ENCODE data around the gene ARHGAP15.

ARHGAP15 gene

DNA sequence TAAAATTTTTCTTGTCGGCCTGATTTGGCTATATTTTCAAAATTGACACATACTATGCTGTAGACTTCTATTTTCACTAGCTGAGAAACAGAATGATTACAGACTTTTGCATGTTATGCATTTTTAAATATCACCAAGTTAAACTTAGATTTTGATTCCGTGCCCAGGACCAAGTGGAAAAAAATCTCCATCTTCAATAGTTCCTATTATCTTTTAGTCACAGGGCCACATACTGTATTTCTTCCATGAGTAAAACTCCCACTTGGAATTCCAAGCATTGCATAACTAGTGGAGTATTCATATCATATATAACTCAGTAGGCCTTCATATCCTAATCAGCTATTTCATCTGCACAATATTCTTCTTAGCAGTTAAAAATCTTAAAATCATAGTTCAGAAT, 470.9 kb downstream of the ARHGAP15 start:
- DNase-seq (ENCODE audit: low read depth in 1 of 2, low spot score in 1 of 2) = no peak
- no peak for TF ChIP-seq SPI1 (IDR thresholded peaks at IDR 0.05; ENCODE audit: borderline replicate concordance, low read depth)
- TF ChIP-seq CTCF (IDR thresholded peaks at IDR 0.05; ENCODE audit: insufficient read depth, low read length) = no peak
- TF ChIP-seq POLR2AphosphoS5 (IDR thresholded peaks at IDR 0.05; ENCODE audit: low read depth) = no peak
- TF ChIP-seq GABPA (IDR thresholded peaks at IDR 0.05; ENCODE audit: low read depth) = no peak
- TF ChIP-seq, protein P1, sequence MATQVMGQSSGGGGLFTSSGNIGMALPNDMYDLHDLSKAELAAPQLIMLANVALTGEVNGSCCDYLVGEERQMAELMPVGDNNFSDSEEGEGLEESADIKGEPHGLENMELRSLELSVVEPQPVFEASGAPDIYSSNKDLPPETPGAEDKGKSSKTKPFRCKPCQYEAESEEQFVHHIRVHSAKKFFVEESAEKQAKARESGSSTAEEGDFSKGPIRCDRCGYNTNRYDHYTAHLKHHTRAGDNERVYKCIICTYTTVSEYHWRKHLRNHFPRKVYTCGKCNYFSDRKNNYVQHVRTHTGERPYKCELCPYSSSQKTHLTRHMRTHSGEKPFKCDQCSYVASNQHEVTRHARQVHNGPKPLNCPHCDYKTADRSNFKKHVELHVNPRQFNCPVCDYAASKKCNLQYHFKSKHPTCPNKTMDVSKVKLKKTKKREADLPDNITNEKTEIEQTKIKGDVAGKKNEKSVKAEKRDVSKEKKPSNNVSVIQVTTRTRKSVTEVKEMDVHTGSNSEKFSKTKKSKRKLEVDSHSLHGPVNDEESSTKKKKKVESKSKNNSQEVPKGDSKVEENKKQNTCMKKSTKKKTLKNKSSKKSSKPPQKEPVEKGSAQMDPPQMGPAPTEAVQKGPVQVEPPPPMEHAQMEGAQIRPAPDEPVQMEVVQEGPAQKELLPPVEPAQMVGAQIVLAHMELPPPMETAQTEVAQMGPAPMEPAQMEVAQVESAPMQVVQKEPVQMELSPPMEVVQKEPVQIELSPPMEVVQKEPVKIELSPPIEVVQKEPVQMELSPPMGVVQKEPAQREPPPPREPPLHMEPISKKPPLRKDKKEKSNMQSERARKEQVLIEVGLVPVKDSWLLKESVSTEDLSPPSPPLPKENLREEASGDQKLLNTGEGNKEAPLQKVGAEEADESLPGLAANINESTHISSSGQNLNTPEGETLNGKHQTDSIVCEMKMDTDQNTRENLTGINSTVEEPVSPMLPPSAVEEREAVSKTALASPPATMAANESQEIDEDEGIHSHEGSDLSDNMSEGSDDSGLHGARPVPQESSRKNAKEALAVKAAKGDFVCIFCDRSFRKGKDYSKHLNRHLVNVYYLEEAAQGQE (IDR thresholded peaks at IDR 0.05; ENCODE audit: insufficient replicate concordance, low read depth) = no peak
- H3K4me3 ChIP-seq (replicated peaks; ENCODE audit: insufficient read depth, low read length) = no peak overlapping the region
- H3K27me3 ChIP-seq (ENCODE audit: insufficient read depth, poor library complexity, severe bottlenecking) = no peaks in the 10 kb centered on the region
- no peak overlapping the region for H3K27ac ChIP-seq (replicated peaks)

GRCh38 chr2:143601828-143602227, 472.6 kb downstream of the ARHGAP15 start:
- no peak for DNase-seq (ENCODE audit: low read depth in 1 of 2, low spot score in 1 of 2)
- no peak overlapping the region for H3K27ac ChIP-seq (replicated peaks)
- no peak overlapping the region for H3K4me3 ChIP-seq (replicated peaks; ENCODE audit: insufficient read depth, low read length)
- H3K27me3 ChIP-seq (ENCODE audit: insufficient read depth, poor library complexity, severe bottlenecking) = no peaks in the 10 kb centered on the region
- TF ChIP-seq POLR2AphosphoS5 (IDR thresholded peaks at IDR 0.05; ENCODE audit: low read depth) (no peak), CTCF (IDR thresholded peaks at IDR 0.05; ENCODE audit: insufficient read depth, low read length) (no peak), GABPA (IDR thresholded peaks at IDR 0.05; ENCODE audit: low read depth) (no peak), SPI1 (IDR thresholded peaks at IDR 0.05; ENCODE audit: borderline replicate concordance, low read depth) (no peak)
- TF ChIP-seq, protein P1 (IDR thresholded peaks at IDR 0.05; ENCODE audit: insufficient replicate concordance, low read depth) = no peak

DNA sequence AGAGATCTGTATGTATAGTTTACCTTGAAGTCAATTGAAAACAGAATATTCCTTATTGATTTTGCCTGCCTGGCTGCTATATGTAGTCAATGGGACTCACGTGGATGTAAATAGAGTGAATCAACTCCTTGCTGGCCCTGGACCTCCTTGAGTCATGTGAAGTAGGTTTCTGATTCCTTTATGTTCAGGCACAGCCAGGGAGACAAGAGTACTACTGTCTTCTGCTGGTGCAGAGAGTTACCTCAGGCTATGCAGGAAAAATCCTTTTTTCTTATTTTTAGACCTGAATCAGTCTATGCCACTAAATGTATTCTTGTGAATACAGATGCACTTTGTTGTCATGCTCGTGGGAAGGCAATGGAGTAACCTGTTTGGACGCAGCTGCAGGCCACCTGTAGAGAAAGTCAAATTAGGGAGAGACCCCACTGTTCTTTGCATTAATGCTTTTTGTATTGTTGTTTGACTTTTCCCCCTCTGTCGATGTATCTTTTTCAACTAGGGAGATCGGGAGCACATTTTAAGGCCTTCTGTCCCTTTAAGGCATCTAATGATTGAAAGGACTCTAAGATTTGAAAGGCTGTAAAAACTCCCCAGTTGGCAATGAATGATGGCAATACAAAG, 473.9 kb downstream of the ARHGAP15 start:
- H3K27me3 ChIP-seq (ENCODE audit: insufficient read depth, poor library complexity, severe bottlenecking) = no peaks in the 10 kb centered on the region
- DNase-seq (ENCODE audit: low read depth in 1 of 2, low spot score in 1 of 2) = no peak
- TF ChIP-seq SPI1 (IDR thresholded peaks at IDR 0.05; ENCODE audit: borderline replicate concordance, low read depth) = no peak
- no peak for TF ChIP-seq CTCF (IDR thresholded peaks at IDR 0.05; ENCODE audit: insufficient read depth, low read length)
- no peak for TF ChIP-seq POLR2AphosphoS5 (IDR thresholded peaks at IDR 0.05; ENCODE audit: low read depth)
- TF ChIP-seq, protein P1 (IDR thresholded peaks at IDR 0.05; ENCODE audit: insufficient replicate concordance, low read depth) = no peak
- no peak for TF ChIP-seq GABPA (IDR thresholded peaks at IDR 0.05; ENCODE audit: low read depth)
- H3K4me3 ChIP-seq (replicated peaks; ENCODE audit: insufficient read depth, low read length) = no peak overlapping the region
- H3K27ac ChIP-seq (replicated peaks) = no peak overlapping the region

Measured in HL-60 (cell line).